SK-N-SH treated with all-trans-retinoic acid at 6 μM for 48 hours (cell line): Measurements from ENCODE around the gene HIVEP3.
A peak's percentile ranks its signal among the peaks of the same experiment; 100 is the strongest.

Experiments
- ATAC-seq: fragments of 200-7000 bp; cut with Tn5 transposase; 3 replicates; pipeline ENCODE4 v1.9.1; 2020; ENCODE audit warnings: mild to moderate bottlenecking, moderate library complexity
- BACH2 ChIP-seq: fragments of 250-450 bp; sonication (Bioruptor Pico); IDR thresholded peaks from 2 replicates; pipeline ENCODE4 v1.9.0; 2021; ENCODE audit warnings: mild to moderate bottlenecking, borderline replicate concordance
- CREB5 ChIP-seq: fragments of 250-450 bp; sonication (Bioruptor Pico); IDR thresholded peaks from 2 replicates; pipeline ENCODE4 v1.5.1; 2020; ENCODE audit warnings: low read depth, mild to moderate bottlenecking, moderate library complexity
- CSDC2 ChIP-seq: fragments of 250-450 bp; sonication (Bioruptor Pico); IDR thresholded peaks from 2 replicates; pipeline ENCODE4 v1.5.0; 2020; ENCODE audit warnings: mild to moderate bottlenecking, moderate library complexity
- CSRNP3 ChIP-seq: fragments of 250-450 bp; sonication (Bioruptor Pico); IDR thresholded peaks from 2 replicates; pipeline ENCODE4 v1.5.1; 2021; ENCODE audit warnings: mild to moderate bottlenecking, moderate library complexity
- ESRRG ChIP-seq: fragments of 250-450 bp; sonication (Bioruptor Pico); IDR thresholded peaks from 2 replicates; pipeline ENCODE4 v1.6.1; 2021; ENCODE audit warnings: mild to moderate bottlenecking
- ISL1 ChIP-seq: fragments of 250-450 bp; sonication (Bioruptor Pico); IDR thresholded peaks from 2 replicates; pipeline ENCODE4 v2.1.2; 2022; ENCODE audit warnings: mild to moderate bottlenecking, moderate library complexity
- OSR1 ChIP-seq: fragments of 250-450 bp; sonication (Bioruptor Pico); IDR thresholded peaks from 2 replicates; pipeline ENCODE4 v1.8.0; 2022; ENCODE audit warnings: moderate library complexity, mild to moderate bottlenecking, inconsistent platforms
- PATZ1 ChIP-seq: fragments of 250-450 bp; sonication (Bioruptor Pico); IDR thresholded peaks from 2 replicates; pipeline ENCODE4 v1.8.0; 2020; ENCODE audit warnings: mild to moderate bottlenecking, moderate library complexity, borderline replicate concordance
- PPARA ChIP-seq: fragments of 250-450 bp; sonication (Bioruptor Pico); IDR thresholded peaks from 2 replicates; pipeline ENCODE4 v1.5.0; 2020; ENCODE audit warnings: mild to moderate bottlenecking, borderline replicate concordance
- SNAI2 ChIP-seq: fragments of 250-450 bp; sonication (Bioruptor Pico); IDR thresholded peaks from 2 replicates; pipeline ENCODE4 v1.5.0; 2020; ENCODE audit warnings: mild to moderate bottlenecking, moderate library complexity
- TCF4 ChIP-seq: fragments of 250-450 bp; sonication (Bioruptor Pico); IDR thresholded peaks from 2 replicates; pipeline ENCODE4 v1.8.0; 2021; ENCODE audit warnings: mild to moderate bottlenecking, moderate library complexity, borderline replicate concordance
- TOX ChIP-seq: fragments of 250-450 bp; sonication (Bioruptor Pico); IDR thresholded peaks from 2 replicates; pipeline ENCODE4 v1.8.0; 2021; ENCODE audit warnings: mild to moderate bottlenecking, moderate library complexity, borderline replicate concordance
- TSHZ2 ChIP-seq: fragments of 250-450 bp; sonication (Bioruptor Pico); IDR thresholded peaks from 2 replicates; pipeline ENCODE4 v1.5.0; 2020; ENCODE audit warnings: mild to moderate bottlenecking, moderate library complexity
- ZC3H10 ChIP-seq: fragments of 250-450 bp; sonication (Bioruptor Pico); IDR thresholded peaks from 2 replicates; pipeline ENCODE4 v1.5.1; 2021; ENCODE audit warnings: mild to moderate bottlenecking, moderate library complexity
- ZFP3 ChIP-seq: fragments of 250-450 bp; sonication (Bioruptor Pico); IDR thresholded peaks from 2 replicates; pipeline ENCODE4 v1.5.0; 2020; ENCODE audit warnings: mild to moderate bottlenecking, moderate library complexity
- ZFP30 ChIP-seq: fragments of 450-650 bp; formaldehyde crosslinking; IDR thresholded peaks from 2 replicates; pipeline ENCODE4 v1.5.0; 2022; ENCODE audit warnings: mild to moderate bottlenecking, moderate library complexity
- ZNF565 ChIP-seq: fragments of 450-650 bp; formaldehyde crosslinking; conservative IDR thresholded peaks from 2 replicates; pipeline ENCODE4 v1.5.0; 2020; ENCODE audit warnings: low read depth, mild to moderate bottlenecking, moderate library complexity
- ZNF70 ChIP-seq: fragments of 450-650 bp; formaldehyde crosslinking; IDR thresholded peaks from 2 replicates; pipeline ENCODE4 v1.5.0; 2020; ENCODE audit warnings: mild to moderate bottlenecking, moderate library complexity

HIVEP3 gene

GRCh38 chr1:41892301-41892781 lies 26.4 kb downstream of the HIVEP3 start (continued):
- TF ChIP-seq PATZ1 (CRISPR knock-in tag) (no peak), ZFP30 (CRISPR knock-in tag) (no peak), BACH2 (no peak), TOX (no peak)

GRCh38 chr1:41891199-41891896 lies 27.4 kb downstream of the HIVEP3 start:
- peak; percentile 69 for ATAC-seq
- TF ChIP-seq ZC3H10 (CRISPR knock-in tag) (no peak), ESRRG (CRISPR knock-in tag) (no peak), ISL1 (no peak), CREB5 (CRISPR knock-in tag) (no peak), ZNF565 (no peak), BACH2 (no peak), CSRNP3 (CRISPR knock-in tag) (no peak), ZFP3 (CRISPR knock-in tag) (no peak), TSHZ2 (CRISPR knock-in tag) (no peak), ZFP30 (CRISPR knock-in tag) (no peak), CSDC2 (CRISPR knock-in tag) (no peak), ZNF70 (CRISPR knock-in tag) (no peak), OSR1 (CRISPR knock-in tag) (no peak), TCF4 (CRISPR knock-in tag) (no peak), PPARA (CRISPR knock-in tag) (no peak)

- ATAC-seq, result peak; percentile 89
- TF ChIP-seq ISL1 (0 out of 2 replicates have a peak, but pooled peaks have one; percentile 25), TSHZ2 (CRISPR knock-in tag) (peak; percentile 29; the same call in 1 of the 2 replicates), CSRNP3 (CRISPR knock-in tag) (no peak), SNAI2 (no peak), TCF4 (CRISPR knock-in tag) (peak; percentile 71; the same call in 1 of the 2 replicates), ZFP30 (CRISPR knock-in tag) (peak; percentile 71), ZC3H10 (CRISPR knock-in tag) (no peak)
Observed at GRCh38 chr1:41890825-41891198, 27.9 kb downstream of the HIVEP3 start.
